Skeletal muscle tissue (tissue), 5 donors: ENCODE measurements around the gene COA8. TPM values are rescaled to one million over a fixed set of nuclear protein-coding genes. Genes with fewer than 3 reads are reported as not detected.
A peak's percentile ranks its signal among the peaks of the same experiment; 100 is the strongest.

ENCODE experiments used
- H3K27ac ChIP-seq: one replicate; pipeline ENCODE4 v1.7.0; 2013; ENCODE audit warnings: mild to moderate bottlenecking, low read depth, low read length, inconsistent platforms
- H3K27me3 ChIP-seq, 3 donors: one replicate each; pipeline ENCODE4 v1.7.0; 2013; ENCODE audit warnings: low read length in 3 of 3; ENCODE audit not compliant: control insufficient read depth in 3 of 3, insufficient read depth in 3 of 3
- H3K36me3 ChIP-seq, 3 donors: one replicate each; pipeline ENCODE4 v1.7.0; 2013; ENCODE audit warnings: low read length in 3 of 3; ENCODE audit not compliant: control insufficient read depth in 3 of 3, insufficient read depth in 3 of 3
- H3K4me1 ChIP-seq, 3 donors: one replicate each; pipeline ENCODE4 v1.7.0; 2013; ENCODE audit warnings: low read length in 3 of 3, mild to moderate bottlenecking in 3 of 3; ENCODE audit not compliant: control insufficient read depth in 3 of 3, insufficient read depth in 3 of 3
- H3K4me3 ChIP-seq, 3 donors: one replicate each; pipeline ENCODE4 v1.7.0; 2013; ENCODE audit warnings: low read length in 3 of 3
- H3K9ac ChIP-seq, 3 donors: one replicate each; pipeline ENCODE4 v1.7.0; 2013; ENCODE audit warnings: low read length in 3 of 3, mild to moderate bottlenecking in 3 of 3, moderate library complexity in 2 of 3, low read depth in 1 of 3
- H3K9me3 ChIP-seq, 3 donors: one replicate each; pipeline ENCODE4 v1.7.0; 2013; ENCODE audit warnings: low read length in 3 of 3; ENCODE audit not compliant: control insufficient read depth in 3 of 3
- small RNA-seq: library from RNA; depleted of rRNA; stranded (forward); fragments of <200 nt; gene quantifications from one replicate; pipeline ENCODE3, GENCODE V24; 2014
- total RNA-seq: library from RNA; depleted of rRNA; stranded (reverse); fragments of >200 nt; gene quantifications from one replicate; pipeline ENCODE4 v1.2.3, GENCODE V29; 2014
- donor health status: Osteomylitis.

Gene COA8
- total RNA-seq, 1 donor from 2014 or later = 28.2 TPM

DNA sequence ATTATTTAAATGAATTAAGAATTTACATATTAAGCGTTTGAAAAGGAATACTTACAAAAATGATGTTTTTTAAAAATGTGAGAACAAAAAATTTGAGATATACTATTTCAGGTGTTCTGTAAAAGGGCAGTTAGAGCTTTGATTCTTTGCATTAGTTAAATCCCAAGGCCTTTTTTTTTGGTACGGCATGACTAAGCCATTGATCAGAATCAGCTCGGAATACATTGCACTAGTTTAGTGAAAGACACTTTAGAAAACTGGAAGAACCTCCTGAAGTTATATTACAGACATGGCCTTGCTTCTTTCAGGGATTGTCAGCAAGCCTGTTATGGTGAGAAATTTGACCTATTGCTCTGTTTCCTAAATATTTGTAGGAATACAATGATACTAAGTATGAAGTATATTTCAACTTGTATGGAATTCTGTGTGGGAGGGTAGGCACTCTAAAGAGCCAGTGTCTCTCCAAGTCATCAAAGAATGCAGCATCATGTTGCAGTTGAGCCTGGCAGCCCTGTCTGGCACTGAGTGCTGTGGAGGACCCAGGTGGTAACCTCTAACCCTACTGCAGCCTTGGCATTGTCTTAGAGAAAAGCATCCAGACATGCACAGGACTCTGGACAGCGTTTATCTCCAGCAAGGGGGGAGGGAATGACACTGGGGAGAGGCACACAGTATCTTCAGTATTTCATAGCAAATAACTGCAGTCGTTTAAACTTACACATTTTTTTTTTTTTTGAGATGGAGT is 67.8 kb downstream of the COA8 start:
- no peaks in the 10 kb centered on the region for H3K27me3 ChIP-seq
- H3K9ac ChIP-seq = peak overlapping the region; percentile 93 to 96 (median 95)
- peak overlapping the region; percentile 99 for H3K27ac ChIP-seq
- H3K4me1 ChIP-seq = peaks cover 30 to 36% (median 33%) of the 10 kb centered on the region in 3 donors
- H3K36me3 ChIP-seq = peaks cover 0 to 3% (median 0%) of the 10 kb centered on the region in 3 donors
- H3K4me3 ChIP-seq = peak overlapping the region; percentile 86 to 89 (median 89)
- no peaks in the 10 kb centered on the region for H3K9me3 ChIP-seq

DNA sequence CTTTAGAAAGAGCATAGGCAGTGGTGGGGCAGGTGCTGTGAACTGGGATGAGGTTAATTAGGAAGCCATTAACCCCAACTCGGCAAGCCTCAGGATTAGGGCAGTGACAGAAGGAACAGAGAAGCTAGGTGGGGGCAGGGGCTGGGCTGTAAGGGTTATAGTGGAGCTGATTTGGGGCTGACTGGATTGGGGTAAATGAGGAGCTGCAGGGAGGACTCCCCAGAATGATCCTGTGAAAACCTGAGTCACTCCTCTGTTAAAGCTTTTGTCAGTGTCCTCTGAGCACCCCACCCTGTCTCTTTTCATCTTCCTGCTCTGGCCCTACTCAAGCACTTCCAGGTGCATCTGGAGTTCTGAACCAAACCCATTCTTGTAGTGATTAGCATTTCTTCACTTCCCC is 70.6 kb downstream of the COA8 start:
- no peaks in the 10 kb centered on the region for H3K9me3 ChIP-seq
- H3K9ac ChIP-seq = no peak overlapping the region
- no peak overlapping the region for H3K4me3 ChIP-seq
- H3K27ac ChIP-seq = no peak overlapping the region
- peaks cover 0 to 3% (median 0%) of the 10 kb centered on the region in 3 donors for H3K36me3 ChIP-seq
- H3K4me1 ChIP-seq = peaks cover 32 to 39% (median 33%) of the 10 kb centered on the region in 3 donors
- H3K27me3 ChIP-seq = no peaks in the 10 kb centered on the region

DNA sequence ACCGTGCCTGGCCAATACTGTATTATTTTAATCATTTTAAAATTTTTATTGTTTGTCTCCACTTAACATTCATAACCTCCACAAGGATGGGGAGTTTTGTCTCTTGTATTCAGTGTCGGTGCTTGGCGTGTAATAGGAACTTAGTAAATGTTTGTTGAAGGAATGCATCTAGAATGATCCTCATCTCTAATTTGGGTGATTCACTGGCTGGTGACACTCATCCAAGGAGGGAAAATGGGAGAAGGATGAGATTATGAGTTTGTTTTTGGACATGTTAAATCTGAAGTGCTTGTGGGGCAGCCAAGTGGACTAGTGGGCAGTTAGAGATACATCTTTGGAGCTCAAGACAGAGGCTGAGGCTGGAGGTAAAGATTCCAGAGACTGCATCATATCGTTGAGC is 71.4 kb downstream of the COA8 start:
- Histone ChIP-seq H3K4me1 (peaks cover 34 to 43% (median 34%) of the 10 kb centered on the region in 3 donors), H3K36me3 (peaks cover 0 to 3% (median 0%) of the 10 kb centered on the region in 3 donors), H3K4me3 (no peak overlapping the region), H3K9ac (no peak overlapping the region), H3K27ac (no peak overlapping the region), H3K9me3 (no peaks in the 10 kb centered on the region), H3K27me3 (no peaks in the 10 kb centered on the region)

DNA sequence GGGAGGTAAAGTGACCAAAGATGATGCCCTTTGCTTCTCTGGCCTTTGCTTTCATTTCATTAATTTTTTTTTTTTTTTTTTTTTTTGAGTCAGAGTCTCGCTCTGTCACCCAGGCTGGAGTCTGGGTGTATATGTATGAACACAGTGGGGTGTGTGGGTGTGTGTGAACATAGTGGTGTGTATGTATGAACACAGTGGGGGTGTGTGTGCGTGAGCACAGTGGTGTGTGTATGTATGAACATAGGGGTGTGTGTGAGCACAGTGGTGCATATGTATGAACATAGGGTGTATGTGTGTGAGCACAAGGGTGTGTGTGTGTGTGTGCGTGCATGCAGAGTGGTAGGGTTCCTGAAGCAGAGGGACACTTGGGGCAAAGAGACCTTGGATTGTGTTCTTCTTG is 75.8 kb downstream of the COA8 start:
- Histone ChIP-seq H3K9me3 (no peaks in the 10 kb centered on the region), H3K27me3 (no peaks in the 10 kb centered on the region), H3K4me1 (peaks cover 23 to 39% (median 25%) of the 10 kb centered on the region in 3 donors), H3K9ac (no peak overlapping the region), H3K27ac (no peak overlapping the region), H3K4me3 (no peak overlapping the region), H3K36me3 (peaks cover 0 to 3% (median 0%) of the 10 kb centered on the region in 3 donors)

Small RNA genes lying within 50 kb of the gene (small RNA-seq; reads per million reads assigned to genes)
- not detected for gene RNU4-68P
- gene RNU7-160P = not detected

Other genes starting within 250 kb of the COA8 start
- 84.5 TPM for gene EIF5, start 228.7 kb upstream of the COA8 start, total RNA-seq
- 59.5 TPM for gene MARK3, start 177.5 kb upstream of the COA8 start, total RNA-seq
- 64.7 TPM for gene CKB, start 40.1 kb upstream of the COA8 start, total RNA-seq
- 4.7 TPM for gene TRMT61A, start 33.8 kb upstream of the COA8 start, total RNA-seq
- gene BAG5, start 303 bp upstream of the COA8 start, total RNA-seq = 16.7 TPM
- 103 TPM for gene KLC1, start 66.3 kb downstream of the COA8 start, total RNA-seq
- gene XRCC3, start 152.5 kb downstream of the COA8 start, total RNA-seq = 2.1 TPM
- gene ZFYVE21, start 152.8 kb downstream of the COA8 start, total RNA-seq = 31.3 TPM